HCT116 (cell line): ENCODE measurements around the gene IQCB1. TPM values are rescaled to one million over a fixed set of nuclear protein-coding genes. Genes with fewer than 3 reads are reported as not detected.

Experiments used
- ATAC-seq: fragments of 200-7000 bp; cut with Tn5 transposase; 2 replicates; pipeline ENCODE4 v1.9.1; 2020; ENCODE audit warnings: mild to moderate bottlenecking, moderate library complexity
- BruUV-seq: library from RNA; stranded (reverse); fragments of 400-500 nt; replicated peaks from 2 replicates; lab custom pipeline; 2021; lab: Mats Ljungman, UMichigan
- CTCF ChIA-PET: fragments of 300-600 bp; sonication (Branson Sonifier 250); formaldehyde crosslinking; loops from one replicate; lab custom pipeline; 2021; ENCODE audit warnings: antibody characterized with exemption; lab: Charles Lee
- POLR2A ChIA-PET: fragments of 300-600, 350-600 bp; sonication (Branson Sonifier 250); formaldehyde crosslinking; loops from one replicate; lab custom pipeline; 2021; ENCODE audit warnings: antibody characterized with exemption; lab: Charles Lee
- RAD21 ChIA-PET, 2 experiments: fragments of 300-600 bp; sonication (Branson Sonifier 250); formaldehyde crosslinking; loops; one replicate each; lab custom pipeline; 2023; ENCODE audit warnings: low total read pairs in 2 of 2; ENCODE audit not compliant: uncharacterized antibody in 2 of 2, unreplicated experiment in 2 of 2, low non-redundant PET in 1 of 2; lab: Charles Lee
- DNase-seq: peaks from one replicate; pipeline ENCODE4 v3.0.0-alpha.2; 2010; ENCODE audit warnings: low read depth, low spot score
- H2AFZ ChIP-seq: fragments of 200-600 bp; shearing (Covaris generic), sonication (generic); 2 replicates; pipeline ENCODE4 v1.6.1; 2017; ENCODE audit warnings: low read depth, mixed run types, mixed read lengths, antibody characterized with exemption, low read length; ENCODE audit not compliant: poor library complexity, severe bottlenecking
- H3K27ac ChIP-seq: 2 replicates; pipeline ENCODE4 v1.5.1; 2012; ENCODE audit warnings: low read depth, low read length
- H3K27me3 ChIP-seq: fragments of 200-600 bp; sonication (generic); 2 replicates; pipeline ENCODE4 v1.6.1; 2016; ENCODE audit warnings: mixed run types, low read length, mixed read lengths; ENCODE audit not compliant: insufficient read depth
- H3K36me3 ChIP-seq, 2 experiments: fragments of 200-500 bp in 1 of 2; fragments of 200-600 bp in 1 of 2; sonication (Bioruptor generic) in 1 of 2; sonication (generic) in 1 of 2; 2 replicates each; pipeline versions ENCODE4 v1.5.1 to v1.6.1; 2014 to 2016; ENCODE audit warnings: low read length in 2 of 2, inconsistent platforms in 1 of 2, mixed read lengths in 1 of 2, mixed run types in 1 of 2; ENCODE audit not compliant: insufficient read depth in 2 of 2, control insufficient read depth in 1 of 2
- H3K4me1 ChIP-seq, 2 experiments: fragments of 200-600 bp in 1 of 2; sonication (generic) in 1 of 2; 2 replicates each; pipeline versions ENCODE4 v1.5.1 to v1.6.1; 2012 to 2017; ENCODE audit warnings: low read length in 2 of 2, inconsistent platforms in 1 of 2, mild to moderate bottlenecking in 1 of 2, mixed read lengths in 1 of 2, mixed run types in 1 of 2, moderate library complexity in 1 of 2; ENCODE audit not compliant: insufficient read depth in 2 of 2, control insufficient read depth in 1 of 2
- H3K4me2 ChIP-seq: fragments of 200-600 bp; sonication (generic); 2 replicates; pipeline ENCODE4 v1.6.1; 2017; ENCODE audit warnings: mixed run types, low read length, mixed read lengths
- H3K4me3 ChIP-seq, 2 experiments: fragments of 200-600 bp in 1 of 2; sonication (generic) in 1 of 2; replicated peaks in 1 of 2; 2 replicates each; pipeline ENCODE4 v1.5.1; 2011 to 2016; ENCODE audit warnings: low read length in 2 of 2, control low read depth in 1 of 2, low read depth in 1 of 2, mild to moderate bottlenecking in 1 of 2, mixed read lengths in 1 of 2, mixed run types in 1 of 2
- H3K79me2 ChIP-seq: fragments of 200-600 bp; sonication (generic); 2 replicates; pipeline ENCODE4 v1.6.1; 2017; ENCODE audit warnings: mild to moderate bottlenecking, mixed run types, low read length, moderate library complexity, mixed read lengths; ENCODE audit not compliant: insufficient read depth
- H3K9ac ChIP-seq: fragments of 200-600 bp; sonication (generic); 2 replicates; pipeline ENCODE4 v1.6.1; 2016; ENCODE audit warnings: low read length, mixed read lengths
- H3K9me2 ChIP-seq: fragments of 200-600 bp; sonication (generic), shearing (Covaris generic); 2 replicates; pipeline ENCODE4 v1.6.1; 2017; ENCODE audit warnings: mixed run types, mild to moderate bottlenecking, moderate library complexity; ENCODE audit not compliant: insufficient read depth
- H3K9me3 ChIP-seq, 2 experiments: fragments of 200-500 bp in 1 of 2; fragments of 200-600 bp in 1 of 2; sonication (Bioruptor generic) in 1 of 2; sonication (generic) in 1 of 2; 2 replicates each; pipeline ENCODE4 v1.6.1; 2014 to 2017; ENCODE audit warnings: low read length in 2 of 2, mixed read lengths in 2 of 2, inconsistent platforms in 1 of 2, low read depth in 1 of 2, mild to moderate bottlenecking in 1 of 2, mixed run types in 1 of 2, moderate library complexity in 1 of 2; ENCODE audit not compliant: control insufficient read depth in 1 of 2, insufficient read depth in 1 of 2
- H4K20me1 ChIP-seq: fragments of 200-600 bp; sonication (generic), shearing (Covaris generic); 2 replicates; pipeline ENCODE4 v1.6.1; 2017; ENCODE audit warnings: mixed run types, mild to moderate bottlenecking, moderate library complexity; ENCODE audit not compliant: insufficient read depth
- CEBPB ChIP-seq: IDR thresholded peaks from 2 replicates; pipeline ENCODE4 v1.6.1; 2012; ENCODE audit warnings: low read depth
- CTCF ChIP-seq, 3 experiments: fragments of 200-600 bp in 1 of 3; sonication (generic) in 1 of 3; IDR thresholded peaks in 2 of 3; conservative IDR thresholded peaks in 1 of 3; 2 replicates each; pipeline ENCODE4 v1.5.1; 2012 to 2017; ENCODE audit warnings: low read depth in 2 of 3, low read length in 2 of 3, antibody characterized with exemption in 1 of 3, borderline replicate concordance in 1 of 3, control low read depth in 1 of 3, mild to moderate bottlenecking in 1 of 3, mixed read lengths in 1 of 3, mixed run types in 1 of 3, moderate library complexity in 1 of 3; ENCODE audit not compliant: insufficient read depth in 1 of 3
- ELF1 ChIP-seq: IDR thresholded peaks from 2 replicates; pipeline ENCODE4 v1.6.1; 2012; ENCODE audit warnings: low read depth, borderline replicate concordance
- EZH2 ChIP-seq: fragments of 200-600 bp; sonication (generic); IDR thresholded peaks from 2 replicates; pipeline ENCODE4 v1.6.1; 2017; ENCODE audit warnings: antibody characterized with exemption, mixed run types
- FOSL1 ChIP-seq: IDR thresholded peaks from 2 replicates; pipeline ENCODE4 v1.6.1; 2012; ENCODE audit warnings: low read depth
- JUND ChIP-seq: IDR thresholded peaks from 2 replicates; pipeline ENCODE4 v1.6.1; 2012
- MAX ChIP-seq: IDR thresholded peaks from 2 replicates; pipeline ENCODE4 v1.6.1; 2012
- POLR2A ChIP-seq: IDR thresholded peaks from 2 replicates; pipeline ENCODE4 v1.7.0; 2011; ENCODE audit warnings: borderline replicate concordance; ENCODE audit not compliant: insufficient read depth, insufficient read length; ENCODE audit errors: extremely low read depth
- POLR2AphosphoS5 ChIP-seq: IDR thresholded peaks from 2 replicates; pipeline ENCODE4 v1.6.1; 2011; ENCODE audit warnings: mild to moderate bottlenecking, low read depth, low read length, moderate library complexity
- RAD21 ChIP-seq: IDR thresholded peaks from 2 replicates; pipeline ENCODE4 v1.6.1; 2012; ENCODE audit warnings: low read depth, mild to moderate bottlenecking
- SP1 ChIP-seq: IDR thresholded peaks from 2 replicates; pipeline ENCODE4 v1.6.1; 2012; ENCODE audit warnings: low read depth
- SRF ChIP-seq: IDR thresholded peaks from 2 replicates; pipeline ENCODE4 v1.6.1; 2012; ENCODE audit warnings: low read depth
- TCF7L2 ChIP-seq: IDR thresholded peaks from 2 replicates; pipeline ENCODE4 v1.7.0; 2011; ENCODE audit warnings: borderline replicate concordance, inconsistent platforms; ENCODE audit not compliant: insufficient read depth, insufficient read length; ENCODE audit errors: extremely low read depth
- YY1 ChIP-seq: IDR thresholded peaks from 2 replicates; pipeline ENCODE4 v1.6.1; 2011; ENCODE audit warnings: low read length, low read depth, moderate library complexity, mild to moderate bottlenecking; ENCODE audit not compliant: insufficient replicate concordance; ENCODE audit errors: extremely low read depth
- ZFX ChIP-seq: fragments of 450-650 bp; IDR thresholded peaks from 2 replicates; pipeline ENCODE4 v1.6.1; 2017
- ZNF274 ChIP-seq: fragments of 200-500 bp; sonication (Bioruptor generic); IDR thresholded peaks from 2 replicates; pipeline ENCODE4 v1.6.1; 2014; ENCODE audit warnings: mild to moderate bottlenecking, low read depth, low read length, inconsistent platforms
- intact Hi-C: fragments of 100-400 bp; cut with micrococcal nuclease; formaldehyde crosslinking; loops from 2 replicates; pipeline ENCODE4 v1.10.0; 2022
- total RNA-seq: library from RNA; stranded (reverse); gene quantifications from one replicate; pipeline ENCODE4 v1.2.1, GENCODE V29; 2021; ENCODE audit not compliant: unreplicated experiment
- TF ChIP-seq, protein P1 (sequence below): IDR thresholded peaks from 2 replicates; pipeline ENCODE4 v1.6.1; 2012; ENCODE audit warnings: low read depth

The IQCB1 gene
- total RNA-seq, 1 experiment from 2014 or later = 22.2 TPM

- CTCF ChIA-PET = no interaction called here
- Histone ChIP-seq H4K20me1 (no peaks in the 10 kb centered on the region), H3K4me1 (no peaks in the 10 kb centered on the region), H3K9ac (no peak overlapping the region), H2AFZ (no peak overlapping the region), H3K79me2 (peaks cover 82% of the 10 kb centered on the region), H3K27ac (no peak overlapping the region), H3K9me2 (no peaks in the 10 kb centered on the region), H3K9me3 (peaks cover 0 to 5% of the 10 kb centered on the region in 2 experiments; a peak in 2 of 4 replicates), H3K4me3 (no peak overlapping the region), H3K27me3 (no peaks in the 10 kb centered on the region), H3K4me2 (no peak overlapping the region), H3K36me3 (peaks cover 11 to 38% of the 10 kb centered on the region in 2 experiments; a peak in 3 of 4 replicates)
- ATAC-seq = no peak
- no peak for DNase-seq
- RAD21 ChIA-PET = no interaction called here
- no TSS peak for BruUV-seq
- intact Hi-C loops = no loop called here
- POLR2A ChIA-PET = no interaction called here
- TF ChIP-seq MAX = no peak
- no peak for TF ChIP-seq RAD21
- no peak for TF ChIP-seq JUND
- no peak for TF ChIP-seq YY1
These were observed 15.6 kb downstream of the IQCB1 start for GRCh38 chr3:121819236-121819635.

GRCh38 chr3:121818578-121818977 is 16.3 kb downstream of the IQCB1 start:
- peaks cover 79% of the 10 kb centered on the region for H3K79me2 ChIP-seq
- no peak overlapping the region for H2AFZ ChIP-seq
- DNase-seq (no peak), ATAC-seq (no peak)
- peaks cover 0 to 5% of the 10 kb centered on the region in 2 experiments; a peak in 2 of 4 replicates for H3K9me3 ChIP-seq
- H3K4me1 ChIP-seq = no peaks in the 10 kb centered on the region
- H3K9me2 ChIP-seq = no peaks in the 10 kb centered on the region
- H3K36me3 ChIP-seq = peaks cover 6 to 33% of the 10 kb centered on the region in 2 experiments; a peak in 3 of 4 replicates
- no peaks in the 10 kb centered on the region for H3K27me3 ChIP-seq
- H3K27ac ChIP-seq = no peak overlapping the region
- H3K9ac ChIP-seq = no peak overlapping the region
- CTCF ChIA-PET = no interaction called here
- BruUV-seq = no TSS peak
- POLR2A ChIA-PET = no interaction called here
- RAD21 ChIA-PET = no interaction called here
- intact Hi-C loops = no loop called here
- no peak overlapping the region for H3K4me3 ChIP-seq
- H3K4me2 ChIP-seq = no peak overlapping the region
- no peaks in the 10 kb centered on the region for H4K20me1 ChIP-seq
- no peak for TF ChIP-seq FOSL1
- no peak for TF ChIP-seq ELF1
- TF ChIP-seq CEBPB = no peak
- no peak for TF ChIP-seq EZH2
- TF ChIP-seq TCF7L2 = no peak
- TF ChIP-seq CTCF (IDR thresholded peaks at IDR 0.05 in 2 of 3, conservative IDR thresholded peaks at IDR 0.05 in 1 of 3; ENCODE audit: borderline replicate concordance in 1 of 3, insufficient read depth in 1 of 3, low read depth in 2 of 3, low read length in 2 of 3) = no peak
- TF ChIP-seq JUND = no peak
- TF ChIP-seq ZNF274 = no peak
- no peak for TF ChIP-seq SRF
- no peak for TF ChIP-seq YY1
- TF ChIP-seq, protein P1, sequence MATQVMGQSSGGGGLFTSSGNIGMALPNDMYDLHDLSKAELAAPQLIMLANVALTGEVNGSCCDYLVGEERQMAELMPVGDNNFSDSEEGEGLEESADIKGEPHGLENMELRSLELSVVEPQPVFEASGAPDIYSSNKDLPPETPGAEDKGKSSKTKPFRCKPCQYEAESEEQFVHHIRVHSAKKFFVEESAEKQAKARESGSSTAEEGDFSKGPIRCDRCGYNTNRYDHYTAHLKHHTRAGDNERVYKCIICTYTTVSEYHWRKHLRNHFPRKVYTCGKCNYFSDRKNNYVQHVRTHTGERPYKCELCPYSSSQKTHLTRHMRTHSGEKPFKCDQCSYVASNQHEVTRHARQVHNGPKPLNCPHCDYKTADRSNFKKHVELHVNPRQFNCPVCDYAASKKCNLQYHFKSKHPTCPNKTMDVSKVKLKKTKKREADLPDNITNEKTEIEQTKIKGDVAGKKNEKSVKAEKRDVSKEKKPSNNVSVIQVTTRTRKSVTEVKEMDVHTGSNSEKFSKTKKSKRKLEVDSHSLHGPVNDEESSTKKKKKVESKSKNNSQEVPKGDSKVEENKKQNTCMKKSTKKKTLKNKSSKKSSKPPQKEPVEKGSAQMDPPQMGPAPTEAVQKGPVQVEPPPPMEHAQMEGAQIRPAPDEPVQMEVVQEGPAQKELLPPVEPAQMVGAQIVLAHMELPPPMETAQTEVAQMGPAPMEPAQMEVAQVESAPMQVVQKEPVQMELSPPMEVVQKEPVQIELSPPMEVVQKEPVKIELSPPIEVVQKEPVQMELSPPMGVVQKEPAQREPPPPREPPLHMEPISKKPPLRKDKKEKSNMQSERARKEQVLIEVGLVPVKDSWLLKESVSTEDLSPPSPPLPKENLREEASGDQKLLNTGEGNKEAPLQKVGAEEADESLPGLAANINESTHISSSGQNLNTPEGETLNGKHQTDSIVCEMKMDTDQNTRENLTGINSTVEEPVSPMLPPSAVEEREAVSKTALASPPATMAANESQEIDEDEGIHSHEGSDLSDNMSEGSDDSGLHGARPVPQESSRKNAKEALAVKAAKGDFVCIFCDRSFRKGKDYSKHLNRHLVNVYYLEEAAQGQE = no peak
- no peak for TF ChIP-seq ZFX
- no peak for TF ChIP-seq POLR2A
- TF ChIP-seq SP1 = no peak
- TF ChIP-seq POLR2AphosphoS5 = no peak
